Endothelial cell (in vitro differentiated cells): ENCODE measurements around the gene FAM47C. TPM values are rescaled to one million over a fixed set of nuclear protein-coding genes. Genes with fewer than 3 reads are reported as not detected.
"Not testable (repeated sequence)": the region's sequence is repeated elsewhere in the genome, so short reads cannot be mapped to it uniquely, and the experiment has no call there.

Source experiments
- DNase-seq: peaks from one replicate; pipeline ENCODE4 v3.0.0; 2021; ENCODE audit warnings: low spot score
- H3K27ac Mint-ChIP-seq: one replicate; pipeline ENCODE4 v1.8.0; 2021; ENCODE audit warnings: mixed read lengths, inconsistent platforms; ENCODE audit not compliant: unreplicated experiment
- H3K27me3 Mint-ChIP-seq: one replicate; pipeline ENCODE4 v1.8.0; 2021; ENCODE audit warnings: mild to moderate bottlenecking, moderate library complexity, mixed read lengths, inconsistent platforms; ENCODE audit not compliant: unreplicated experiment
- H3K36me3 Mint-ChIP-seq: one replicate; pipeline ENCODE4 v1.8.0; 2021; ENCODE audit warnings: mild to moderate bottlenecking, low read depth, mixed read lengths, inconsistent platforms; ENCODE audit not compliant: unreplicated experiment
- H3K4me1 Mint-ChIP-seq: one replicate; pipeline ENCODE4 v1.8.0; 2021; ENCODE audit warnings: mild to moderate bottlenecking, mixed read lengths, inconsistent platforms; ENCODE audit not compliant: unreplicated experiment
- H3K4me3 Mint-ChIP-seq: one replicate; pipeline ENCODE4 v1.8.0; 2021; ENCODE audit warnings: mild to moderate bottlenecking, mixed read lengths, inconsistent platforms; ENCODE audit not compliant: unreplicated experiment
- H3K9me3 Mint-ChIP-seq: one replicate; pipeline ENCODE4 v1.8.0; 2021; ENCODE audit warnings: mixed read lengths, inconsistent platforms; ENCODE audit not compliant: unreplicated experiment
- long read RNA-seq: library from polyadenylated mRNA; unstranded; transcript quantifications from one replicate; pipeline ENCODE4 v2.0.0, GENCODE V29; 2020; ENCODE audit not compliant: unreplicated experiment
- total RNA-seq: library from RNA; stranded (reverse); fragmentation: NEBNext Ultra II Directional; extraction: Animal tissue kit (Norgen Biotek cat#: 25700); gene quantifications from one replicate; pipeline ENCODE4 v1.2.1, GENCODE V29; 2021; ENCODE audit not compliant: unreplicated experiment
- TF ChIP-seq, protein P1 (sequence below): fragments of 200-600 bp; sonication (generic); IDR thresholded peaks from one replicate; pipeline ENCODE4 v1.5.0; 2021; ENCODE audit warnings: antibody characterized with exemption; ENCODE audit not compliant: unreplicated experiment

The FAM47C gene
- 0.18 TPM for total RNA-seq
- long read RNA-seq = 0 reads

DNA sequence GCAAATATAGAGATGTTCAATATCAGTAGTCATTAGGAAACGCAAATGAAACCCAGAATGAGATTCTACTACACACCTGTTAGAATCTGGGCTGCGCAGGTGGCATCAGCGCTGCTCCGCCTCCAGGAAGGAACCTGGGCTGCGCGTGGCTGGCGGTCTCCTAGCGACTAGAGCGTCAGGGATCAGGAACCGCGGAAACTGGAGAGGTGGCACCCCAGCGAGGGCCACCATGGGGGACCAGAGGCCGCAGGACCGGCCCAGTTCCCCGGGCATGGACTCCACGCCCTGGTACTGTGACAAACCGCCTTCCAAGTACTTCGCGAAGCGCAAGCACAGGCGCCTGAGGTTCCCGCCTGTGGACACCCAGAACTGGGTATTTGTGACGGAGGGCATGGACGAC lies at the start of gene FAM47C:
Gene FAM47C (plus strand): TSS at position 185 of the 400 bp plus-strand sequence. CDS start 45 bp downstream, at position 230.
- not testable (repeated sequence) for H3K9me3 Mint-ChIP-seq, DNase-seq, H3K27me3 Mint-ChIP-seq, H3K4me3 Mint-ChIP-seq, H3K4me1 Mint-ChIP-seq, H3K27ac Mint-ChIP-seq, H3K36me3 Mint-ChIP-seq

DNA sequence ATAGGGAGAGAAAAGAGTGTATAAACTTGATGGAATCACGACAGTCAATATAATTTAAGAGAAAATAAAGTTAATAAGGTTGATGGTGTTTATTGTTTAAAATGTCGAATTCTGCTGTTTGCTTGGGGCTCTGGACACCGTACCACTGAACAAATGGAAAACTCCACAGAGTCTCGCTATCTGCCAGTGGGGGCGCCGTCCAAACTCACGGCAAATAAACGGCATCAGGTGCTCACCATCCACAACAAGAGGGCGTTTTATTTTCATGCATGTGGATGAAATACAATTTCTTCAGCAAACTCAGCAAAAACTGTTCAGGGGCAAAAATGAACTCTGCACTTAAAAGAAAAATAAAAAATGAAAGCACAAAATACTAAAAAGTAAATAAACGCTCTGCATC lies 46.6 kb upstream of the FAM47C start:
- Mint-ChIP-seq H3K27ac (no peak overlapping the region), H3K36me3 (no peaks in the 10 kb centered on the region), H3K4me1 (no peaks in the 10 kb centered on the region), H3K4me3 (no peak overlapping the region), H3K27me3 (peaks cover 3% of the 10 kb centered on the region), H3K9me3 (no peaks in the 10 kb centered on the region)
- no peak for DNase-seq
- TF ChIP-seq, protein P1, sequence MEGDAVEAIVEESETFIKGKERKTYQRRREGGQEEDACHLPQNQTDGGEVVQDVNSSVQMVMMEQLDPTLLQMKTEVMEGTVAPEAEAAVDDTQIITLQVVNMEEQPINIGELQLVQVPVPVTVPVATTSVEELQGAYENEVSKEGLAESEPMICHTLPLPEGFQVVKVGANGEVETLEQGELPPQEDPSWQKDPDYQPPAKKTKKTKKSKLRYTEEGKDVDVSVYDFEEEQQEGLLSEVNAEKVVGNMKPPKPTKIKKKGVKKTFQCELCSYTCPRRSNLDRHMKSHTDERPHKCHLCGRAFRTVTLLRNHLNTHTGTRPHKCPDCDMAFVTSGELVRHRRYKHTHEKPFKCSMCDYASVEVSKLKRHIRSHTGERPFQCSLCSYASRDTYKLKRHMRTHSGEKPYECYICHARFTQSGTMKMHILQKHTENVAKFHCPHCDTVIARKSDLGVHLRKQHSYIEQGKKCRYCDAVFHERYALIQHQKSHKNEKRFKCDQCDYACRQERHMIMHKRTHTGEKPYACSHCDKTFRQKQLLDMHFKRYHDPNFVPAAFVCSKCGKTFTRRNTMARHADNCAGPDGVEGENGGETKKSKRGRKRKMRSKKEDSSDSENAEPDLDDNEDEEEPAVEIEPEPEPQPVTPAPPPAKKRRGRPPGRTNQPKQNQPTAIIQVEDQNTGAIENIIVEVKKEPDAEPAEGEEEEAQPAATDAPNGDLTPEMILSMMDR = no peak

DNA sequence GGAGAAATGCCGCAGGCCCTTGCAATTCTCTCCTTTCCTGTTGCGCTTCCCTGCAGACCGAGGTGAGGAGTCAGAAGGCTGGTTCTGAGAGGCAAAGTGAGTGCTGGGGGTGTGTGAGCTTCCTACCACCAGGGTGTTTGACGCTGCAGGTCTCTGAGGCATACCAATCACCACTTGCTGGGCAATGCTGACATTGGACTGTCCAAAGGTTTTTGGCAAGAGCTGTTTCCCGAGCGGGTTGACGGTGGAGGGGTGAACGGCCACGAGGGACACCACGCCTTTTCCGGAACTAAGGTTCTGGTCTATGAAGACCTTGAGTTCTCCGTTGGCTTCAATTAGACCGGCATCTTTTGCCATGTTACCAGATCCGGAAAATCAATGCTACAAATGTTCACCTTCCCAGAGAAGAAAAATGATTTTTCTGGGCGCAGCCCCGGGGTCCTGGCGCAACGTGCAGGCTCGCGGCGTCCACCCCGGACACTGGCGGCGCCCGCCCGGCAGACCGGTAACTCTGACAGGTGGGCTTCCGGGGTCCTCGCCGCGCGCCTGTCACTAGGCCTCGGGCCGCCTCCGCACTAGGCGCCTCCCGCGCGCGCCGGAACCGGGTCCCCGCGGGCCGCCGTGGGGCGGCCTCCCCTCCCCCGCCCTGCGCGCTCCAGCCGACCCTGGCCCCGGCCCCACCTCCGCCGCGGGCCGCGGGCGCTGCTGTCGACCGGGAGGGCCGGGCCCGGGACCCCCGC lies 44.9 kb upstream of the FAM47C start:
- no peak for DNase-seq
- TF ChIP-seq, protein P1 = no peak
- Mint-ChIP-seq H3K4me1 (no peaks in the 10 kb centered on the region), H3K27me3 (peaks cover 3% of the 10 kb centered on the region), H3K36me3 (no peaks in the 10 kb centered on the region), H3K4me3 (peak overlapping the region; percentile 56), H3K27ac (no peak overlapping the region), H3K9me3 (no peaks in the 10 kb centered on the region)

DNA sequence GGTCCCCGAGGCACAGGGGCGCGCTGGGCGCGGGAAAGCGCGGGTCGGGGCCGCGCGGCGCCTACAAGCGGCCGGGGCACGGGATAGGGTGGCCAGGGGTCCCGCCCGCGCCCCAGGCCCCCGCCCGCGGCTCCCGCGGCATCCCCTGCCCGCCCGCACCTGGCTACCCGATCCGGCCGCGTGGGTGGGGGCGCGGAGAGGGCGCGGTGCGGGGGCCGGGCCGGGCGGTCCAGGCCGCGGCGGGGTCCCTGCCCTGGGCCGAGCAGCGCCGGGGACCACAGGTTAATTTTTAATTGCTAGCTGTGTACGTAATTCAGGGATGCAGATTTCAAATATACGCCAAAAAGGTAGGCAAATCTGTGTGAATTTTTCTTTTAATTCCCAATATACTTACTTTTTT lies 44.3 kb upstream of the FAM47C start:
- no peak for DNase-seq
- TF ChIP-seq, protein P1 = no peak
- H3K4me1 Mint-ChIP-seq = no peaks in the 10 kb centered on the region
- no peak overlapping the region for H3K4me3 Mint-ChIP-seq
- H3K9me3 Mint-ChIP-seq = no peaks in the 10 kb centered on the region
- no peaks in the 10 kb centered on the region for H3K36me3 Mint-ChIP-seq
- peaks cover 3% of the 10 kb centered on the region for H3K27me3 Mint-ChIP-seq
- H3K27ac Mint-ChIP-seq = no peak overlapping the region

DNA sequence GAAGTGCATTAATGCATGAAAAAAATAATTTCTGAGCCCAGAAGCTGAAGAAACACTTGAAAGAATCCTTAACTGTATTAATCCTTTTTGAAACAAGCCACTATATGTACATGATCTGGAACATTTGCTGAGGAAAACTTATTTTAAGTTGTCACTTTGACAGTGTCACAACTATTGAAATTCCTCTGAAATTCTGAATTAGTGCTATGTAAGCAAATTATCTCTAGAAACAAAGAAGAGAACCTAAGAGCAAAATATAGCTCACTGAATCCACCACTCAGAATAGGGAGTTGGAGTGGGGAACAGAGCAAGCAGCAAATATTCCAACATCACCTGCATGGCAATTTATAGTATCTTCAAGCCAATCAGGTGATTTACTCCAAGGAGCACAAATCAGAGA lies 34.6 kb upstream of the FAM47C start:
- no peaks in the 10 kb centered on the region for H3K4me1 Mint-ChIP-seq
- DNase-seq = no peak
- no peaks in the 10 kb centered on the region for H3K9me3 Mint-ChIP-seq
- H3K27me3 Mint-ChIP-seq = no peaks in the 10 kb centered on the region
- TF ChIP-seq, protein P1 = no peak
- H3K27ac Mint-ChIP-seq = no peak overlapping the region
- no peaks in the 10 kb centered on the region for H3K36me3 Mint-ChIP-seq
- H3K4me3 Mint-ChIP-seq = no peak overlapping the region
